HepG2 (cell line): ENCODE data around the gene SLC28A3. TPM values are rescaled to one million over a fixed set of nuclear protein-coding genes. Genes with fewer than 3 reads are reported as not detected.

ENCODE experiments used
- ATAC-seq: fragments of 200-7000 bp; cut with Tn5 transposase; 3 replicates; pipeline ENCODE4 v1.9.1; 2020; ENCODE audit warnings: mild to moderate bottlenecking, moderate library complexity
- BruUV-seq: library from RNA; stranded (reverse); fragments of 400-500 nt; replicated peaks from 2 replicates; lab custom pipeline; 2021; lab: Mats Ljungman, UMichigan
- CTCF ChIA-PET: fragments of 300-600 bp; formaldehyde crosslinking; extraction: SDS; loops from one replicate; lab custom pipeline; 2021; ENCODE audit warnings: low total read pairs, inconsistent platforms, low intra/inter-chr PET ratio; lab: Yijun Ruan, JAX
- POLR2A ChIA-PET: fragments of 350-600 bp; sonication (Branson Sonifier 250); formaldehyde crosslinking; loops from one replicate; lab custom pipeline; 2020; ENCODE audit warnings: antibody characterized with exemption, inconsistent platforms; lab: Yijun Ruan, JAX
- DNase-seq: peaks from one replicate; pipeline ENCODE4 v3.0.0-alpha.2; 2015; ENCODE audit warnings: low spot score
- FAIRE-seq: peaks from 3 replicates; lab custom pipeline; 2011; peaks lifted over from hg19 to GRCh38; lab: Jason Lieb, UNC
- H2AFZ ChIP-seq: one replicate; pipeline ENCODE4 v1.6.1; 2011; ENCODE audit warnings: low read length, inconsistent platforms
- H3K27ac ChIP-seq: fragments of 300-600 bp; 3 replicates; pipeline ENCODE4 v1.8.0; 2011; ENCODE audit warnings: mixed run types, mild to moderate bottlenecking, mixed read lengths, low read length, inconsistent platforms; ENCODE audit not compliant: insufficient read depth; ENCODE audit errors: extremely low read length
- H3K27me3 ChIP-seq, 2 experiments: fragments of 200-600 bp in 1 of 2; 2 replicates in 1 of 2; 3 replicates in 1 of 2; pipeline versions ENCODE4 v1.6.0 to v1.8.0; 2011; ENCODE audit warnings: low read length in 2 of 2, mild to moderate bottlenecking in 2 of 2, moderate library complexity in 2 of 2, inconsistent platforms in 1 of 2; ENCODE audit not compliant: insufficient read depth in 2 of 2, control insufficient read depth in 1 of 2
- H3K36me3 ChIP-seq, 2 experiments: fragments of 200-600 bp in 1 of 2; replicated peaks in 1 of 2; 2 replicates in 1 of 2; 3 replicates in 1 of 2; pipeline versions ENCODE4 v1.5.1 to v1.8.0; 2011; ENCODE audit warnings: low read length in 2 of 2, inconsistent platforms in 1 of 2; ENCODE audit not compliant: insufficient read depth in 2 of 2, control insufficient read depth in 1 of 2
- H3K4me1 ChIP-seq: 2 replicates; pipeline ENCODE4 v1.5.1; 2012; ENCODE audit warnings: low read length, inconsistent platforms; ENCODE audit not compliant: insufficient read depth
- H3K4me2 ChIP-seq: 2 replicates; pipeline ENCODE4 v1.6.0; 2011; ENCODE audit warnings: low read depth, low read length, inconsistent platforms
- H3K4me3 ChIP-seq, 3 experiments: fragments of 200-600 bp in 1 of 3; sonication (generic), shearing (Covaris generic) in 1 of 3; replicated peaks in 1 of 3; 2 replicates each; pipeline ENCODE4 v1.5.1; 2011 to 2016; ENCODE audit warnings: low read length in 3 of 3, inconsistent platforms in 2 of 3, low read depth in 2 of 3, mild to moderate bottlenecking in 2 of 3, control low read depth in 1 of 3, mixed read lengths in 1 of 3; ENCODE audit not compliant: insufficient read depth in 1 of 3
- H3K79me2 ChIP-seq: one replicate; pipeline ENCODE4 v1.6.1; 2011; ENCODE audit warnings: low read length, inconsistent platforms; ENCODE audit not compliant: insufficient read depth
- H3K9ac ChIP-seq: 2 replicates; pipeline ENCODE4 v1.6.0; 2011; ENCODE audit warnings: mild to moderate bottlenecking, low read depth, low read length, inconsistent platforms; ENCODE audit not compliant: insufficient read depth
- H3K9me3 ChIP-seq: 2 replicates; pipeline ENCODE4 v1.5.1; 2012; ENCODE audit warnings: mild to moderate bottlenecking, low read length
- H4K20me1 ChIP-seq: 2 replicates; pipeline ENCODE4 v1.6.0; 2011; ENCODE audit warnings: inconsistent platforms, mild to moderate bottlenecking, low read length, moderate library complexity; ENCODE audit not compliant: insufficient read depth
- CENPBD1 ChIP-seq: sonication (generic); formaldehyde crosslinking; IDR thresholded peaks from 2 replicates; pipeline ENCODE4 v1.8.0; 2022; ENCODE audit warnings: missing genetic modification reagents, low read depth, mild to moderate bottlenecking, borderline replicate concordance
- CTCF ChIP-seq: sonication (generic); formaldehyde crosslinking; IDR thresholded peaks from 2 replicates; pipeline ENCODE4 v1.5.0; 2020; ENCODE audit warnings: mild to moderate bottlenecking, missing genetic modification reagents, moderate library complexity
- HCFC1 ChIP-seq: fragments of 150-350 bp; IDR thresholded peaks from 2 replicates; pipeline ENCODE4 v1.6.1; 2014; ENCODE audit warnings: low read depth, low read length
- PPARG ChIP-seq: conservative IDR thresholded peaks from 2 replicates; pipeline ENCODE4 v1.6.1; 2016; ENCODE audit warnings: missing biosample characterization, missing genetic modification reagents
- TP53 ChIP-seq: sonication (generic); formaldehyde crosslinking; conservative IDR thresholded peaks from 2 replicates; pipeline ENCODE4 v1.4.0; 2020; ENCODE audit warnings: missing genetic modification reagents
- ZNF329 ChIP-seq: sonication (generic); formaldehyde crosslinking; IDR thresholded peaks from 2 replicates; pipeline ENCODE4 v1.9.0; 2021; ENCODE audit warnings: low read depth, mild to moderate bottlenecking, missing genetic modification reagents
- WGBS: methylation state at CpG from one replicate; pipeline ENCODE4 v1.1.6; 2017; ENCODE audit warnings: low lambda C conversion rate; 5-methylcytosine and 5-hydroxymethylcytosine counted together
- in situ Hi-C: cut with HindIII; loops from 2 replicates; pipeline ENCODE4 v1.10.0; 2017; ENCODE audit warnings: low pct_unique_long_range_greater_than_20kb; ENCODE audit not compliant: extremely low pct_ligation_motif_present
- intact Hi-C: fragments of 100-400 bp; cut with micrococcal nuclease; formaldehyde crosslinking; loops from one replicate; pipeline ENCODE4 v1.10.0; 2022; ENCODE audit not compliant: unreplicated experiment
- polyA plus RNA-seq, 8 experiments: library from polyadenylated mRNA; depleted of rRNA in 3 of 8; stranded (reverse) in 7 of 8; unstranded in 1 of 8; fragments of >200 nt; fragmentation: Illumina TruSeq in 4 of 8; extraction: Trizol in 4 of 8; gene quantifications; 2 replicates each; pipeline versions ENCODE4 v1.2.1 to v1.2.3, GENCODE V29; 2011 to 2016; ENCODE audit warnings: low read depth in 4 of 8, missing spikeins in 1 of 8, mixed read lengths in 1 of 8; ENCODE audit not compliant: insufficient read depth in 1 of 8
- total RNA-seq, 5 experiments: library from RNA; depleted of rRNA; stranded (reverse); fragments of >200 nt; fragmentation: Illumina TruSeq; extraction: Trizol; gene quantifications; 2 replicates each; pipeline ENCODE4 v1.2.3, GENCODE V29; 2016; ENCODE audit warnings: low read depth in 1 of 5

Gene SLC28A3
- total and polyA plus RNA-seq, 2 of the 13 experiments (the other 11 are each of a cell fraction or from before 2014, with no cell fraction given) = not detected

GRCh38 chr9:84239343-84239742, 101.2 kb downstream of the SLC28A3 start:
- Histone ChIP-seq H2AFZ (no peak overlapping the region), H3K36me3 (no peaks in the 10 kb centered on the region), H3K9ac (no peak overlapping the region), H4K20me1 (no peaks in the 10 kb centered on the region), H3K9me3 (peaks cover 22% of the 10 kb centered on the region), H3K4me2 (no peak overlapping the region), H3K27ac (no peak overlapping the region), H3K27me3 (peaks cover 0 to 4% of the 10 kb centered on the region in 2 experiments; a peak in 2 of 5 replicates), H3K79me2 (no peaks in the 10 kb centered on the region), H3K4me3 (no peak overlapping the region), H3K4me1 (no peaks in the 10 kb centered on the region)
- POLR2A ChIA-PET = no interaction called here
- no peak for TF ChIP-seq HCFC1
- TF ChIP-seq CENPBD1 (CRISPR knock-in tag) = no peak
- FAIRE-seq (no peak), ATAC-seq (no peak), DNase-seq (no peak)
- no TSS peak for BruUV-seq
- CTCF ChIA-PET = no interaction called here
- intact Hi-C loops = no loop called here
- in situ Hi-C loops = no loop called here
- 70% methylated on average over 2 of the region's 2 CpGs for WGBS

DNA sequence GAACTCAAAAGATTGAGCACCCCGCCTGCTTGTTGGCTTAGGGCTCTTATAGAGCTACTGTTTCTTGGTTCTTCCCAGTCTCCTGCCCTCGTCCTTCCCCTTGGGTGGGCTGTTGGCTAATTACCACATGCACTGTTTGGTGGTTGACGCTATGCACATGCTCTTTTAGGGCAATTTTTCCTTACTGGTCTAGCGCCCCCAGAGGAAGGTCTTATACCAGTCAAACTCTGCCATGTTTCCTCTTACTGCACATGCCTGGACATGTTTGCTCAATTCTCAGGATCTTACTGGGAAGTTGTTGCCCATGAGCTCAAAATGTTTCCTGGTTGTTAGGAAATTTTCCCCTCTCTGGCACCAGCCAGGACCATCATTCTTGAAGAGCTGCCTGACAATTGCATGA, 101.9 kb downstream of the SLC28A3 start:
- ChIA-PET CTCF (no interaction called here), POLR2A (no interaction called here)
- BruUV-seq = no TSS peak
- Histone ChIP-seq H2AFZ (no peak overlapping the region), H3K79me2 (no peaks in the 10 kb centered on the region), H3K9ac (no peak overlapping the region), H3K36me3 (no peaks in the 10 kb centered on the region), H3K9me3 (peaks cover 22% of the 10 kb centered on the region), H3K4me1 (no peaks in the 10 kb centered on the region), H3K4me2 (no peak overlapping the region), H4K20me1 (no peaks in the 10 kb centered on the region), H3K27me3 (peaks cover 0 to 1% of the 10 kb centered on the region in 2 experiments; a peak in 2 of 5 replicates), H3K4me3 (no peak overlapping the region), H3K27ac (no peak overlapping the region)
- in situ Hi-C loops = no loop called here
- DNase-seq (peak; percentile 7), FAIRE-seq (no peak), ATAC-seq (no peak)
- intact Hi-C loops = no loop called here
- no peak for TF ChIP-seq ZNF329 (CRISPR knock-in tag)
- TF ChIP-seq TP53 (CRISPR knock-in tag) = peak; percentile 97
- peak; percentile 14 for TF ChIP-seq CTCF (CRISPR knock-in tag)
- TF ChIP-seq PPARG (CRISPR knock-in tag) = no peak
- 26% methylated on average over 4 of the region's 4 CpGs for WGBS
